ENCODE measurements around the gene FANCM.

Gene FANCM

GRCh38 chr14:45095143-45095542 is 40.6 kb upstream of the FANCM start:
- no peak overlapping the region for H3K4ac ChIP-seq (ENCODE audit: low read depth, low read length)
- whole genome bisulfite sequencing (ENCODE audit: extremely low coverage, insufficient coverage, insufficient read length) = no CpG with 5 or more reads among the region's 4 CpGs
- H2BK5ac ChIP-seq (ENCODE audit: low read depth, low read length, poor library complexity) = no peak overlapping the region

GRCh38 chr14:45096218-45096617 is 39.5 kb upstream of the FANCM start:
- Histone ChIP-seq H3K9ac (ENCODE audit: low read length) (no peak overlapping the region), H3K36me3 (ENCODE audit: control insufficient read depth in 1 of 2, insufficient read depth in 2 of 2, low read length in 2 of 2) (peaks cover 8 to 12% of the 10 kb centered on the region in 2 experiments), H4K91ac (ENCODE audit: low read depth, low read length) (no peak overlapping the region), H3K79me2 (ENCODE audit: control insufficient read depth, insufficient read depth, low read length, poor library complexity) (no peaks in the 10 kb centered on the region), H3K4ac (ENCODE audit: low read depth, low read length) (no peak overlapping the region), H3K27ac (ENCODE audit: low read depth, low read length) (no peak overlapping the region), H3K4me1 (ENCODE audit: control insufficient read depth in 1 of 2, insufficient read depth in 2 of 2, low read length in 2 of 2) (no peaks in the 10 kb centered on the region), H3K18ac (ENCODE audit: low read length) (no peak overlapping the region), H4K8ac (ENCODE audit: low read depth, low read length) (no peak overlapping the region), H3K9me3 (ENCODE audit: insufficient read depth, low read depth, low read length) (no peaks in the 10 kb centered on the region), H2AK5ac (ENCODE audit: low read length) (no peak overlapping the region), H3K4me3 (ENCODE audit: low read depth, low read length) (no peak overlapping the region), H3K79me1 (ENCODE audit: low read length) (no peaks in the 10 kb centered on the region), H3K23ac (ENCODE audit: low read length) (peak overlapping the region; percentile 12), H3K14ac (ENCODE audit: low read length) (no peak overlapping the region), H2AFZ (ENCODE audit: insufficient read depth, low read length, poor library complexity) (no peak overlapping the region), H4K12ac (ENCODE audit: low read depth, low read length) (no peak overlapping the region), H2BK12ac (ENCODE audit: low read length) (no peak overlapping the region), H2BK120ac (ENCODE audit: insufficient read depth, low read length, poor library complexity) (no peak overlapping the region), H3K4me2 (ENCODE audit: low read length) (no peak overlapping the region), H2BK5ac (ENCODE audit: low read depth, low read length, poor library complexity) (no peak overlapping the region), H3K27me3 (ENCODE audit: insufficient read depth, low read length) (no peaks in the 10 kb centered on the region)
- WGBS (ENCODE audit: extremely low coverage, insufficient coverage, insufficient read length) = no CpG with 5 or more reads among the region's 4 CpGs
- no peak for DNase-seq

More at GRCh38 chr14:45095143-45095542, 40.6 kb upstream of the FANCM start:
- Histone ChIP-seq H4K8ac (ENCODE audit: low read depth, low read length) (no peak overlapping the region), H3K36me3 (ENCODE audit: control insufficient read depth in 1 of 2, insufficient read depth in 2 of 2, low read length in 2 of 2) (peaks cover 8 to 12% of the 10 kb centered on the region in 2 experiments), H2AK5ac (ENCODE audit: low read length) (no peak overlapping the region), H3K79me2 (ENCODE audit: control insufficient read depth, insufficient read depth, low read length, poor library complexity) (no peaks in the 10 kb centered on the region), H3K4me3 (ENCODE audit: low read depth, low read length) (no peak overlapping the region), H3K9ac (ENCODE audit: low read length) (no peak overlapping the region), H4K91ac (ENCODE audit: low read depth, low read length) (no peak overlapping the region), H2AFZ (ENCODE audit: insufficient read depth, low read length, poor library complexity) (no peak overlapping the region), H4K12ac (ENCODE audit: low read depth, low read length) (no peak overlapping the region), H3K4me2 (ENCODE audit: low read length) (no peak overlapping the region), H3K9me3 (ENCODE audit: insufficient read depth, low read depth, low read length) (no peaks in the 10 kb centered on the region), H3K14ac (ENCODE audit: low read length) (no peak overlapping the region), H3K27me3 (ENCODE audit: insufficient read depth, low read length) (no peaks in the 10 kb centered on the region), H3K4me1 (ENCODE audit: control insufficient read depth in 1 of 2, insufficient read depth in 2 of 2, low read length in 2 of 2) (no peaks in the 10 kb centered on the region), H3K27ac (ENCODE audit: low read depth, low read length) (no peak overlapping the region), H2BK120ac (ENCODE audit: insufficient read depth, low read length, poor library complexity) (no peak overlapping the region), H2BK12ac (ENCODE audit: low read length) (no peak overlapping the region), H3K79me1 (ENCODE audit: low read length) (no peaks in the 10 kb centered on the region), H3K18ac (ENCODE audit: low read length) (no peak overlapping the region), H3K23ac (ENCODE audit: low read length) (no peak overlapping the region)
- DNase-seq = no peak

DNA sequence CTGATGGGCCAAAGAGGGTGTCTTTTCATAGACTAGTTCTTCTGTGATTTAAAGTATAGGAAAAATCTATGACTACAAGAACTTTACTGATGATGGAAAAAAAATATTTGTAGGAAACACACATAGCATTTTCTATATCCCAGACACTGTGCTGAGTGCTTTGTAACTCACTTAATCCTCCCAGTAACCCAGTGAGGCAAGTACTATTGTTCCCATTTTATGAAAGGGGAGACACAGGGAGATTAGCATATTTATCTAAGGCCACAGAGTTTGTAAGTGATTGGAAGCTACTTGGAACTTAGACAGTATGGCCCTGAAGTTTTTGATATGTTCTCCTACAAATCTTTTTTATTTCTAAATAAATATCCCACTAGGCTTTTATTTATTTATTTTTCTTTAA is 31.9 kb upstream of the FANCM start:
- Histone ChIP-seq H3K9ac (ENCODE audit: low read length) (no peak overlapping the region), H4K12ac (ENCODE audit: low read depth, low read length) (no peak overlapping the region), H2BK5ac (ENCODE audit: low read depth, low read length, poor library complexity) (no peak overlapping the region), H3K9me3 (ENCODE audit: insufficient read depth, low read depth, low read length) (no peaks in the 10 kb centered on the region), H3K4me3 (ENCODE audit: low read depth, low read length) (no peak overlapping the region), H3K79me2 (ENCODE audit: control insufficient read depth, insufficient read depth, low read length, poor library complexity) (no peaks in the 10 kb centered on the region), H2BK12ac (ENCODE audit: low read length) (no peak overlapping the region), H4K91ac (ENCODE audit: low read depth, low read length) (no peak overlapping the region), H3K79me1 (ENCODE audit: low read length) (no peaks in the 10 kb centered on the region), H3K36me3 (ENCODE audit: control insufficient read depth in 1 of 2, insufficient read depth in 2 of 2, low read length in 2 of 2) (peaks cover 18% of the 10 kb centered on the region in 2 experiments), H4K8ac (ENCODE audit: low read depth, low read length) (no peak overlapping the region), H2AK5ac (ENCODE audit: low read length) (no peak overlapping the region), H2AFZ (ENCODE audit: insufficient read depth, low read length, poor library complexity) (no peak overlapping the region), H3K27me3 (ENCODE audit: insufficient read depth, low read length) (no peaks in the 10 kb centered on the region), H3K23ac (ENCODE audit: low read length) (no peak overlapping the region), H3K14ac (ENCODE audit: low read length) (no peak overlapping the region), H2BK120ac (ENCODE audit: insufficient read depth, low read length, poor library complexity) (no peak overlapping the region), H3K4ac (ENCODE audit: low read depth, low read length) (no peak overlapping the region), H3K4me2 (ENCODE audit: low read length) (no peak overlapping the region), H3K4me1 (ENCODE audit: control insufficient read depth in 1 of 2, insufficient read depth in 2 of 2, low read length in 2 of 2) (no peaks in the 10 kb centered on the region), H3K27ac (ENCODE audit: low read depth, low read length) (no peak overlapping the region), H3K18ac (ENCODE audit: low read length) (no peak overlapping the region)
- no peak for DNase-seq

DNA sequence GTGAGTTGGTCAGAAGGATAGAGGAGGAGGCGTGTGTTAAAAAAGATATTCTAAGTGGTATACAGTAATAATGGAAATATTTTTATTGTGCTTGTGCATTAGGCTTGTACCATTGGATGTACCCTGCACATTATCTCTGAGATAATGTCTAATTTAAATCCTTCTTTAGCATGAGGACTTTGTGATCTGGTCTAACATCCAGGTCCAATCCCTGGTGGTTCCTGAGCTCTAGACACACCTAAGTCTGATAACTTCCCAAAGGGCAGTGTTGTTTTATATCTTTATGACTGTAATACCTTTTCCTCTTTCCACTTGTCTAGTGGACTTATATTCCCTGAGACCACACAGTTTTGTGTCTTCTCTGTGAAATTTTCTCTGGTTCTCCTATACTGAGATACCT is 31.2 kb upstream of the FANCM start:
- Histone ChIP-seq H2AK5ac (ENCODE audit: low read length) (no peak overlapping the region), H3K27me3 (ENCODE audit: insufficient read depth, low read length) (no peaks in the 10 kb centered on the region), H3K9ac (ENCODE audit: low read length) (no peak overlapping the region), H3K14ac (ENCODE audit: low read length) (no peak overlapping the region), H2AFZ (ENCODE audit: insufficient read depth, low read length, poor library complexity) (no peak overlapping the region), H3K4me1 (ENCODE audit: control insufficient read depth in 1 of 2, insufficient read depth in 2 of 2, low read length in 2 of 2) (no peaks in the 10 kb centered on the region), H4K8ac (ENCODE audit: low read depth, low read length) (no peak overlapping the region), H4K12ac (ENCODE audit: low read depth, low read length) (no peak overlapping the region), H3K79me2 (ENCODE audit: control insufficient read depth, insufficient read depth, low read length, poor library complexity) (no peaks in the 10 kb centered on the region), H2BK120ac (ENCODE audit: insufficient read depth, low read length, poor library complexity) (no peak overlapping the region), H3K4ac (ENCODE audit: low read depth, low read length) (no peak overlapping the region), H3K4me2 (ENCODE audit: low read length) (no peak overlapping the region), H3K27ac (ENCODE audit: low read depth, low read length) (no peak overlapping the region), H3K18ac (ENCODE audit: low read length) (no peak overlapping the region), H3K23ac (ENCODE audit: low read length) (no peak overlapping the region), H2BK12ac (ENCODE audit: low read length) (no peak overlapping the region), H3K4me3 (ENCODE audit: low read depth, low read length) (no peak overlapping the region), H3K79me1 (ENCODE audit: low read length) (no peaks in the 10 kb centered on the region), H2BK5ac (ENCODE audit: low read depth, low read length, poor library complexity) (no peak overlapping the region), H3K36me3 (ENCODE audit: control insufficient read depth in 1 of 2, insufficient read depth in 2 of 2, low read length in 2 of 2) (peaks cover 19% of the 10 kb centered on the region in 2 experiments), H3K9me3 (ENCODE audit: insufficient read depth, low read depth, low read length) (no peaks in the 10 kb centered on the region), H4K91ac (ENCODE audit: low read depth, low read length) (no peak overlapping the region)
- no peak for DNase-seq
- 100% methylated on average over 1 of the region's 1 CpG for WGBS (ENCODE audit: extremely low coverage, insufficient coverage, insufficient read length)
